Peyer's patch (tissue), 4 donors: ENCODE data around the gene TMEM271.

Source experiments
- CTCF ChIP-seq, 6 experiments: fragments of 450-650 bp in 4 of 6; fragments of 200-600 bp in 2 of 6; sonication (generic) in 1 of 6; IDR thresholded peaks; one replicate each; pipeline ENCODE4 v1.5.1; 2017 to 2019; ENCODE audit warnings: antibody characterized with exemption in 6 of 6, mild to moderate bottlenecking in 3 of 6, moderate library complexity in 1 of 6
- POLR2A ChIP-seq, 2 donors: fragments of 450-650 bp; IDR thresholded peaks; one replicate each; pipeline ENCODE4 v1.5.1; 2017; ENCODE audit warnings: antibody characterized with exemption in 2 of 2, mild to moderate bottlenecking in 2 of 2, moderate library complexity in 2 of 2

- no peak for TF ChIP-seq CTCF (IDR thresholded peaks at IDR 0.05)
- no peak for TF ChIP-seq POLR2A (IDR thresholded peaks at IDR 0.05)
Measured at GRCh38 chr4:578451-579443, 2.7 kb upstream of the TMEM271 start.
